GM20000 (cell line): Measurements from ENCODE around the gene TTF2.
A peak's percentile ranks its signal among the peaks of the same experiment; 100 is the strongest.

Experiments used
- DNase-seq: peaks from one replicate; pipeline ENCODE4 v3.0.0; 2012; ENCODE audit warnings: low spot score
- TF ChIP-seq, protein P1 (sequence below): IDR thresholded peaks from 2 replicates; pipeline ENCODE4 v1.5.1; 2012; ENCODE audit warnings: mild to moderate bottlenecking, control low read depth; ENCODE audit errors: extremely low read depth, missing control alignments

TTF2 gene

DNA sequence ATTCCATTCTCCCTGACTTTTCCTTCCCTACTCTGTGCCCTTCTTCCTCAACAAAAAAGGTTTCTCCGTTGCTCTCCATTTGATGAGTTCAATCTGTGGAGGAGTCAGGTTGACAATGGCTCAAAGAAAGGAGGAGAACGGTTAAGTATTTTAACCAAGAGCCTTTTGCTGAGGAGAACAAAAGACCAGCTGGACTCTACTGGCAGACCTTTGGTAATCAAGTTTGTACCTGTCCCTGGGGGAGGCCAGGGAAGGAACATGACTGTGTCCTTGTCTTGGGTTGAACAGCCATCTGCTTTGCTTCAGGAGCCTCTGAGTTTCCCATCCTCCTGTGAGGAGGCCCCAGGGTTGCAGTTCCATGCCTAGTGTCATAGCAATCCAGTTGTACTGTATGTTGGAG, 29.9 kb downstream of the TTF2 start:
- DNase-seq: no peak
- TF ChIP-seq, protein P1, sequence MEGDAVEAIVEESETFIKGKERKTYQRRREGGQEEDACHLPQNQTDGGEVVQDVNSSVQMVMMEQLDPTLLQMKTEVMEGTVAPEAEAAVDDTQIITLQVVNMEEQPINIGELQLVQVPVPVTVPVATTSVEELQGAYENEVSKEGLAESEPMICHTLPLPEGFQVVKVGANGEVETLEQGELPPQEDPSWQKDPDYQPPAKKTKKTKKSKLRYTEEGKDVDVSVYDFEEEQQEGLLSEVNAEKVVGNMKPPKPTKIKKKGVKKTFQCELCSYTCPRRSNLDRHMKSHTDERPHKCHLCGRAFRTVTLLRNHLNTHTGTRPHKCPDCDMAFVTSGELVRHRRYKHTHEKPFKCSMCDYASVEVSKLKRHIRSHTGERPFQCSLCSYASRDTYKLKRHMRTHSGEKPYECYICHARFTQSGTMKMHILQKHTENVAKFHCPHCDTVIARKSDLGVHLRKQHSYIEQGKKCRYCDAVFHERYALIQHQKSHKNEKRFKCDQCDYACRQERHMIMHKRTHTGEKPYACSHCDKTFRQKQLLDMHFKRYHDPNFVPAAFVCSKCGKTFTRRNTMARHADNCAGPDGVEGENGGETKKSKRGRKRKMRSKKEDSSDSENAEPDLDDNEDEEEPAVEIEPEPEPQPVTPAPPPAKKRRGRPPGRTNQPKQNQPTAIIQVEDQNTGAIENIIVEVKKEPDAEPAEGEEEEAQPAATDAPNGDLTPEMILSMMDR: no peak

- DNase-seq: no peak
- TF ChIP-seq, protein P1: no peak
These were observed 32.5 kb downstream of the TTF2 start for GRCh38 chr1:117092594-117092993.

GRCh38 chr1:117093091-117093534, 33.0 kb downstream of the TTF2 start:
- TF ChIP-seq, protein P1: no peak
- DNase-seq: no peak

GRCh38 chr1:117093870-117094621, 33.9 kb downstream of the TTF2 start:
- TF ChIP-seq, protein P1: no peak
- peak; percentile 33 for DNase-seq

- no peak for DNase-seq
- TF ChIP-seq, protein P1: no peak
These were observed 34.9 kb downstream of the TTF2 start for GRCh38 chr1:117094841-117095604.

GRCh38 chr1:117096951-117097408, 36.9 kb downstream of the TTF2 start:
- DNase-seq: no peak
- TF ChIP-seq, protein P1: no peak

GRCh38 chr1:117097443-117097842, 37.3 kb downstream of the TTF2 start:
- DNase-seq: no peak
- TF ChIP-seq, protein P1: no peak
